Measurements from ENCODE around the gene SLC4A4. TPM values are rescaled to one million over a fixed set of nuclear protein-coding genes. Genes with fewer than 3 reads are reported as not detected.

The SLC4A4 gene
- total and polyA plus RNA-seq, 2 of the 8 experiments (the other 6 are each of a cell fraction or from before 2014, with no cell fraction given): 0.67 to 2.8 TPM

DNA sequence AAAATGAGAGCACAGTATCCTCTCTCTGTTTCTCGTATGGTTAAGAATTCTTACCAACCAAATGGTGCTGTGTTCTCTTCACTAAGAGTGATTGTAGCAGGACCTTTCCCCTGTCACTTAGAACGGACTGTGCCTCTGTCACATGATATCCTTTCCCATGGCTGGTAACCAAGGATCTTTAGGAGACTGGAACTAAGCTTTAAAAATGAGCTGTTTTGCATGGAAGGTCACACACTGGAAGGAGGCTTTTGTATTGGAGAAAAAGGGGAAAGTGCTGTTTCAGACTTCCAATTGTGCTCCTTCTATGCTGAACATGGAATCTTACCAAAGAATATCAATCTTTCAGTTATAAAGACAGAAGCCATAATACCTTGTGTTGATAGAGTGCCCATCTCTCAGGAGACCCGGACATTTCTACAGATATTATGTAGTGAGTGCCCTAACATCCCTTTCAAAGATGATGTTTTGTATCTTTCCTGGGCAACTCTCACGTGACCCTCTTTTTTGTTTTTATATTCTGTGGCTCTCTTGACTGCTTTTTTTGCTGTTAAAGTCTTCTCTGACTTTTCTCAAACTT lies 148.6 kb downstream of the SLC4A4 start (continued):
- TF ChIP-seq EP300 (IDR thresholded peaks at IDR 0.05; ENCODE audit: borderline replicate concordance in 1 of 2, low read depth in 2 of 2, low read length in 2 of 2): no peak
- TF ChIP-seq, protein P1, sequence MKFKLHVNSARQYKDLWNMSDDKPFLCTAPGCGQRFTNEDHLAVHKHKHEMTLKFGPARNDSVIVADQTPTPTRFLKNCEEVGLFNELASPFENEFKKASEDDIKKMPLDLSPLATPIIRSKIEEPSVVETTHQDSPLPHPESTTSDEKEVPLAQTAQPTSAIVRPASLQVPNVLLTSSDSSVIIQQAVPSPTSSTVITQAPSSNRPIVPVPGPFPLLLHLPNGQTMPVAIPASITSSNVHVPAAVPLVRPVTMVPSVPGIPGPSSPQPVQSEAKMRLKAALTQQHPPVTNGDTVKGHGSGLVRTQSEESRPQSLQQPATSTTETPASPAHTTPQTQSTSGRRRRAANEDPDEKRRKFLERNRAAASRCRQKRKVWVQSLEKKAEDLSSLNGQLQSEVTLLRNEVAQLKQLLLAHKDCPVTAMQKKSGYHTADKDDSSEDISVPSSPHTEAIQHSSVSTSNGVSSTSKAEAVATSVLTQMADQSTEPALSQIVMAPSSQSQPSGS (IDR thresholded peaks at IDR 0.05; ENCODE audit: low read length): no peak
- TF ChIP-seq, protein P2, sequence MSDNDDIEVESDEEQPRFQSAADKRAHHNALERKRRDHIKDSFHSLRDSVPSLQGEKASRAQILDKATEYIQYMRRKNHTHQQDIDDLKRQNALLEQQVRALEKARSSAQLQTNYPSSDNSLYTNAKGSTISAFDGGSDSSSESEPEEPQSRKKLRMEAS (IDR thresholded peaks at IDR 0.05): no peak
- TF ChIP-seq CHD1 (IDR thresholded peaks at IDR 0.05; ENCODE audit: low read depth, low read length): no peak
- TF ChIP-seq JUND (IDR thresholded peaks at IDR 0.05; ENCODE audit: low read length): no peak

Data from H1 (cell line).